GM19099 (cell line): Measurements from ENCODE around the gene COL8A1.

ENCODE experiments used
- POLR2A ChIP-seq: IDR thresholded peaks from 3 replicates; pipeline ENCODE4 v1.6.1; 2011; ENCODE audit warnings: low read depth; ENCODE audit not compliant: insufficient read length; ENCODE audit errors: extremely low read depth

Gene COL8A1

DNA sequence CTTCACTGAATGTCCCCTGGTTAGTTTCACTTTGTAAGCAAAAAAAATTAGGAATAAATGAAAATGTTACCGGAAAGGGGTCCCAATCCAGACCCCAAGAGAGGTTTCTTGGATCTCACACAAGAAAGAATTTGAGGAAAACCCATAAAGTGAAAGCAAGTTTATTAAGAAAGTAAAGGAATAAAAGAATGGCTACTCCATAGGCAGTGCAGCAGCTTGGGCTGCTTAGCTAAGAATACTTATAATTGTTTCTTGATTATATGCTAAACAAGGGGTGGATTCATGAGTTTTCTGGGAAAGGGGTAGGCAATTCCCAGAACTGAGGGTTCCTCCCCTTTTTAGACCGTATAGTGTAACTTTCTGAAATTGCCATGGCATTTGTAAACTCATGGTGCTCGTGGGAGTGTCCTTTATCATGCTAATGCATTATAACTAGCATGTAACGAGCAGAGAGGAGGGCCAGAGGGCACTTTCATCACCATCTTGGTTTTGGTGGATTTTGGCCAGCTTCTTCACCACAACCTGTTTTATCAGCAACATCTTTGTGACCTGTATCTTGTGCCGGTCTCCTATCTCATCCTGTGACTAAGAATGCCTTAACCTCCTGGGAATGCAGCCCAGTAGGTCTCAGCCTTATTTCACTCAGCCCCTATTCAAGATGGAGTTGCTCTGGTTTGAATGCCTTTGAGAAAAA, 138.3 kb downstream of the COL8A1 start:
- no peak for TF ChIP-seq POLR2A

DNA sequence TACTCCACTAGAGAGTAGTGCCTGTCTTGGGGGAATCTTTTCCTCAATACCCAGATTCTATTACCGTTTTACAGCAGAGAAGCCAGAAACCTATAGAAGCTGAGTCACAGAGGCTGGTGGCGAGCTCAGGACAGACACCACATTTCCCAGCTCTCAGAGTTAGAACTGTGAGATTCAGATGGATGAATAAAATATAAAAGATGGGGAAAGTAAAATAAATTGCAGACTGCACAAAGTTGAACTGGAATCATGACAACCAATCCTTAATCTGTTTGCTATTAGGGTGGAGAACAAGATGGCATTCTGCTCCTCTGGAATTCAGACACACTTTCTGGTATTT, 138.8 kb downstream of the COL8A1 start:
- no peak for TF ChIP-seq POLR2A

DNA sequence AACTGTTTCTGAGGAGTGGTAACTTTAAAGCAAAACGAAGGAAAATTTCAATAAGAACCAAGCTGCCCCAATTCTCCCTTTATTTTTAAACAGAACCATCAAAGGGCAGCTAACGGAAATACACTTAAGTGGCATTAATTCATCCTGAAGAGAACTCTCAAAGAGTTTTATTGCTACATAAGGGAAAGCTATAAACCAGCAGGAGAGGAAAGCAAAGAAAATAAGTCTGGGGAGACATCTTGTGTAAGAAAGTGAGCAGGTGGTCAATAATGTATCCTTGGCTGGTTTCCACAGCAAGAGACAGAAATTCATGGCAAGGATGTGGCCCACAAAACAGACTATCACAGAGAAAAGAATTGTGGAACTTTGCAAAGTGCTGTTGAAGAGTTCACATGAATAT, 139.3 kb downstream of the COL8A1 start:
- no peak for TF ChIP-seq POLR2A

DNA sequence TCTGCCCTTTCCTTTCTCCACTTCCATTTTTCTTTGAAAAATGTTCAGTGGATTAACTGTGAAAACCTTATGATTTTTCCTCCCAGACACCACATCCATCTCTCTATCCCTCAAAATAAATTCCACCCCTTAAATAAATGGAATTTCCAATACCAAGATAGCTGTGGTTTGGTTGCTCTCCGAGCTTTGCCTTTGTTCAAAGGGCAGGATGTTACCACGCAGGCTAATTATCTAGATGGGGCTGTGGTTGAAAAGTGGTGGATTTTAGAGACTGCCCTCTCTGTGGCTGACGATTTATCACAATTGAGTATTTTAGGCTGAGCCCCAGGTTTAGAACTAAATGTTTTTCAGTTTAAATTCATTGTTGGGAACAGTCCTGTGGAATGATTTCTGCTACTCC, 142.4 kb downstream of the COL8A1 start:
- no peak for TF ChIP-seq POLR2A

DNA sequence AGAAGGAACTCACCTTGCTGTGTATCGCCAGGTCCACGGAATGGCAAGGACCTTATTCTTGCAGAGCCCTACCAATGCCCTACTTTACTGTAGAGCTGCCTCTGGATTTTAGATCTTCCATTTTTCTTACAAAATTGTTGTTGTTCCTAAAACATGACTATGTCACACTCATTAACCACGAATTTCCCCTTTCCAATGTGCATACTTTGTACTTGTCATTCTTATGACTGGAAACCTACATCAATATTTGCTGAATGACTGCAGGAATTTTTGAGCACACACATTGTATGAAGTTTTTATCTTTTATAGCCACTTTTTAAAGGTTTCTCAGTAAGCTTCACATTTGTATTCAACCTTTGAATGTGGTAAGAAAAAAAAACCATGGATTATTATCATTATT, 143.4 kb downstream of the COL8A1 start:
- no peak for TF ChIP-seq POLR2A

DNA sequence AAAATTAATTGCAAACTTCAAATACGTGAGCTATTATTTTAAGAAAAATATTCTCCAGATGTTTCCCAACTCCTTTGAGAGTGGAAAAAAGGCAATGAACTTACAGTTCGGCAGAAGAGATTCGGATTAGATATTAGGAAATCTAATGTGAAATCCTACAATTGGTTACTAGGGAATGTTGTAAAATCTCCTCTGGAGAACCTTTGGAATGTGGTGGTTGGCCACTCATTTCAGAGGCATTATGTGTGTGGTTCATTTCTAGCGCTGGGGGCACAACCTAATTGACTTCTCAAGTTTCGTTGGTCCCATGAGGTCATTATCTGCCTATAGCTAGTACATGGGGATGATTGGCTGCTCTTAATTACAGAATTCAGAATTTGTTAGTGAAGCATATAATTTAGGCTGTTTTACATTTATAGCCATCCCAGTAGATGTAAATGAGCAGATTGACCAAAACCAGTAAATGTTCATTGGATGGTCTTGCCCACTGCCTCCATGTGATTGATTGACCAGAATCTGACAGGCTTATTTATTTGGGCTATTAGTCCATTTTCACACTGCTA, 144.7 kb downstream of the COL8A1 start:
- no peak for TF ChIP-seq POLR2A

DNA sequence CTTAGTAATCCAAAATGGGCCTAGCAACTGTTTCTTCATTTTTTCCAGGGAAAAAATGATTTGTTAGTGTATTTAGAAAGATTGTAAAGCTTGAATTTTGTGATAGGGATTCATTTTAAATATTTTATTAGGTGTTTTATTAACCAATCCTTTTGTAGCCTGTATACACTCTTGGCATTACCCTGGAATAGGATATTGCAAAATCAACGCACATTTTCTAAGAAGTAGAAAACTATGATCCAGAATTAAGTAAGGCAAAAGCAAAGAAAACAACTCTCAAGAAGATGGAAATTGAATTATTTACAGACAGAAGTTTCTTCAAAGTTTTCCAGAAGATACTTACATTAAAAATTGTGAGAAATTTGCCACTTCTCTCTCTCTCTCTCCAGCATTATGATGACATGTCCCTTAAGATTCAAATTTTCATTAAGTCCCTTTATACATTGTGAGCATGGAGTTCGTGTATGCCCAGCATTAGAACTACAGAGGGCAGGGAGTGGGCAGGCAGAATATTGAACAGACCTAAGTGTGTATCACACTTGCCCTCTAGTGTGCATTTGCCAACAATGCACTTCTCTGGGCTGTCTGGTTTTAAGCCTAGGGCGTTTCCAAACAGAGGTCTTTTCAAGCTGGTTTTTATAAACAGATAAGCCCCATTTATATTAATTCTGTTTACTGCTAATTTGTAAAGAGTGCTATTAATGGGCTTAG, 150.8 kb downstream of the COL8A1 start:
- TF ChIP-seq POLR2A: no peak

DNA sequence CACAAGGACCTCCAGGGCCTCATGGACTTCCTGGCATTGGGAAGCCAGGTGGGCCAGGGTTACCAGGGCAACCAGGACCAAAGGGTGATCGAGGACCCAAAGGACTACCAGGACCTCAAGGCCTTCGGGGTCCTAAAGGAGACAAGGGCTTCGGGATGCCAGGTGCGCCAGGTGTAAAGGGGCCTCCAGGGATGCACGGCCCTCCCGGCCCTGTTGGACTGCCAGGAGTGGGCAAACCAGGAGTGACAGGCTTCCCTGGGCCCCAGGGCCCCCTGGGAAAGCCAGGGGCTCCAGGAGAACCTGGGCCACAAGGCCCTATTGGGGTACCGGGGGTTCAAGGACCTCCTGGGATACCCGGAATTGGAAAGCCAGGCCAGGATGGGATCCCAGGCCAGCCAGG, 156.1 kb downstream of the COL8A1 start:
- no peak for TF ChIP-seq POLR2A

DNA sequence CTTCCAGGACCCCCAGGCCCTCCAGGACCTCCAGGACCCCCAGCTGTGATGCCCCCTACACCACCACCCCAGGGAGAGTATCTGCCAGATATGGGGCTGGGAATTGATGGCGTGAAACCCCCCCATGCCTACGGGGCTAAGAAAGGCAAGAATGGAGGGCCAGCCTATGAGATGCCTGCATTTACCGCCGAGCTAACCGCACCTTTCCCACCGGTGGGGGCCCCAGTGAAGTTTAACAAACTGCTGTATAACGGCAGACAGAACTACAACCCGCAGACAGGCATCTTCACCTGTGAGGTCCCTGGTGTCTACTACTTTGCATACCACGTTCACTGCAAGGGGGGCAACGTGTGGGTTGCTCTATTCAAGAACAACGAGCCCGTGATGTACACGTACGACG, 157.2 kb downstream of the COL8A1 start:
- TF ChIP-seq POLR2A: no peak

DNA sequence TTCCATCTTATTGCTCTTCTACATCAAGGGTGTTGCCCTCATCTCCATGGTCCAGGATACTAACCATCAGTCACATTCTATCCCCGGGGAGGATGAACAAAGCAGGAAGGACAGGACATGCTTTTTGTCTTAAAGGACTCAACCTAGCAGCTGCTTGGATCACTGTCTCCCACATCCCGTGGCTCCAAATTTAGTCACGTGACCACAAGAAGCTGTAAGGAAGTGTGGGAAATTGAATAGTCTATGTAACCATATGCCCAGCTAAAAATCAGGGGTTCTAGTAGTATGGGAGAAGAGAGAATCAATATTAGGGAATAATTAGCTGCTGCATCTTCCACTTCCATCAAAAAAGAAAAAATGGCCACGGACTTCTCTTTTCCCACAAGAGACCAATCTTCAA, 161.0 kb downstream of the COL8A1 start:
- no peak for TF ChIP-seq POLR2A

DNA sequence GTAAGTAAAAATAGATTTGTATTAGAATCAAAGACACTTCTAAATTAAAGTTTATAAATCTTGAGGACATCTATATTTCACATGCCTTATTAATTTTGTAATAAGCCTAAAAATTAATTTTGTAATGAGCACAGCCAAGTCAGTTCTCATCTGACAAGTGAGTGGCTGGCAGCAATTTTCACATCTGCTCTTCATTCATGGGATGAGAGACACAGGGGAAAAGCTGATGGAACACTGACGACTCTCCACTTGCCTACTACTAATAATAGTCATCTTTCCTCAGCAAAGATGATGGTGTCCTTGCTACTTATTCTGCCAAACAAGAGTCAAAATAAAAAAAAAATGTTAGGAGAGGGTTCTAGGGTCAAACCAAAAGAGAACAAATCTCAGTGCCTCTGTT, 164.9 kb downstream of the COL8A1 start:
- no peak for TF ChIP-seq POLR2A

DNA sequence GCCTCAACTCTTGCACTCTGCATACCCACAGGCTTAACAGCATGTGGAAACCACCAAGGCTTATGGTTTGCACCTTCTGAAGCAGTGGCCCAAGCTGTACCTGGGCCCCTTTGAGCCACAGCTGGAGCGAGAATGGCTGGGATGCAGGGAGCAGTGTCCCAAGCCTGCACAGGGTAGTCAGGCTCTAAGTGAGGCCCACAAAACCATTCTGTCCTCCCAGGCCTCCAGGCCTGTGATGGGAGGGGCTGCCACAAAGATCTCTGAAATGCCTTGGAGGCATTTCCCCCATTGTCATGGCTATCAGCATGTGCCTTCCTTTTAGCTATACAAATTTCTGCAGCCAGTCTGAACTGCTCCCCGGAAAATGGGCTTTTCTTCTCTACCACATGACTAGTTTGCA, 166.8 kb downstream of the COL8A1 start:
- no peak for TF ChIP-seq POLR2A

DNA sequence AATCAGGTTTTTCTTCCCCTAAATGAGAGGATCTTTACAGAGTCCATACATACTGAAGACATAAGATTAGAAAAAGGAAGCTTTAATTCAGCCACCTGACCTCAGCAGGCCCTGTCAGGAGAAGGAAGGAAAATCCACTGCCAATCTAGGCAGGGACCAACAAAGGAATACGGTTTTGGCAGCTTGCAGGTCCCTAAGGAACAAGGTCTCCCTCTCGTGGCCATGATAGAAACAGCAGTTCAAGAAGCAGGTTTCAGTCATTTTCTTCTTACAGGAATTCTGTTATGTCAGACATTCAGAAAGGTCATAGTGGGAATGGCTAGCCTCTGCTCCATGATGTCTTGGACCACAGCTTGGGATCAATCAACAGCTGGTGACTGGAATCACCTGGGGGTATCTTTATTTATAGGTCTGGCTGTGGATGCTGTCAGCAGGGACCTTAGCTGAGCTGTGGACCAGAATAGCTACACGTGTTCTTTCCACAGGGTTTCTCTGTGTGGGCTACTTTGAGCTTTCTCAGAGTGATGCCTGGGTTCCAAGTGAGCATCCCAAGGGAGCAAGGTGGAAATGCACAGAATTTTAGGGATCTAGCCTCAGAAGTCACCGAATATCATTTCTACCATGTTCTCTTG, 169.9 kb downstream of the COL8A1 start:
- no peak for TF ChIP-seq POLR2A

DNA sequence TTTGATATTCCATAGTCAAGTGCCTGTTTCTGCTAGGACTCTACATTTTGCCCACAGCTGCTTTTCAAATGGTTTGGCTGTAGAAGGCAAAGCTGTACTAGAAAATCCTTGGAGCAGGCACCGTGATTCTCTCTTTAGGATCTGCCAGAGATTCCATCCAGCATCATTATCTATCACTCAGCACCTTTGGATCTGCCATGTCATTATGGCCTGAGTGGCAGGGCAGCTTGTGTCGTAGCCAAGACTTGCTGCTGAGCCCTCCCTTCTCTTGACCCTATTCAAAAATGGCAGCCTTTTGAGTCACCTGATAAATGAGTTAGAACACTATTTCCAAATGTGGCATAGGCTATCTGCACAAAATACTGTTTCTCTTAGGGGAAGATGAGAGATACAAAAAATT, 171.2 kb downstream of the COL8A1 start:
- TF ChIP-seq POLR2A: no peak

DNA sequence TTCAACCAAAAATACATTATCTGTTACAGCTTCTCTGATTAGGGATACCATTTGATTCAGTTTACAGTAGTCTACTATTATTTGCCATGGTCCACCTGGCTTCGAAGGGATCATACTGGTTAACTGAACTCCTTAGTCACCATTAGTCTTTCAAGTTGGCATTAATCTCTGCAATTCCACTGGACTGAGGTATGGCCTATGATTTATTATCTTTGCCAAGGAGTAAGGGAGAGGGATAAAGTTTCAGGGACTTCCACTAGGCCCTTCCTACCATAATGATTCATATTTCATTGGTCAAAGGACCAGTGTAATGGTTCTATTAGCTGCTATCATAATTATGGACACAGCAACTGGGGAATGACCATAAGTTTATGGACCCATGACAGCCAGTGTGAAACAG, 172.0 kb downstream of the COL8A1 start:
- TF ChIP-seq POLR2A: no peak

DNA sequence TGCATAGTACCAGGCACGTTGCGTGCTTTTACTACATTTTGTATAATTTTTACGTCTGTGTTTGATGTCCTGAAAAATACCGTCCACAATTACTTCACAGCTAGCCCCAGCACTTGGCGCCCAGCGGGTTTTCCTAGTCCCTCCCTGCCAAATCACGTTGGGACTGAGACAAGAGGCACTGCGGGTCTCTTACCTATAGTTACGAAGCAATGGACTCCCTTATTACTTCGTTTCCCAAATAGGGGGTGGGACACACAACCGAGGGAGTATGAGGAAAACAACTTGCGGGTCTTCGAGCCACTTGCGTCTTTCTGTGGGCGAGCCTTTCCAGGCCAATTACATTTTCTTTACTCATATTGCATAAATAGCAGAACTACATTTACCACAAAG, 178.6 kb downstream of the COL8A1 start:
- no peak for TF ChIP-seq POLR2A
